DMS153 treated with DMSO at 0.1 percent for 48 hours (cell line): ENCODE results near the gene CALML6.

Experiments
- DNase-seq: peaks from one replicate; lab custom pipeline; 2025; ENCODE audit not compliant: unreplicated experiment; lab: John Stamatoyannopoulos, UW

Gene CALML6

GRCh38 chr1:1910033-1910465 lies 5.0 kb upstream of the CALML6 start:
- no peak for DNase-seq

- no peak for DNase-seq
Measured at GRCh38 chr1:1910651-1911331, 4.3 kb upstream of the CALML6 start.

- no peak for DNase-seq
Measured at GRCh38 chr1:1911350-1912041, 3.6 kb upstream of the CALML6 start.

GRCh38 chr1:1914101-1914970 lies 724 bp upstream of the CALML6 start:
- no peak for DNase-seq

GRCh38 chr1:1915911-1916840 lies 1.1 kb downstream of the CALML6 start:
- no peak for DNase-seq

GRCh38 chr1:1916851-1917251 lies 1.8 kb downstream of the CALML6 start:
- no peak for DNase-seq

- DNase-seq = no peak
Measured at GRCh38 chr1:1917304-1917976, 2.4 kb downstream of the CALML6 start.

- DNase-seq = no peak
Measured at GRCh38 chr1:1917995-1918900, 3.2 kb downstream of the CALML6 start.

- no peak for DNase-seq
Measured at GRCh38 chr1:1918901-1919303, 3.8 kb downstream of the CALML6 start, which contains the start of gene TMEM52. TMEM52 (minus strand) TSS chr1:1919279; CDS start chr1:1919265, 14 bp downstream.

- peak; percentile 100 for DNase-seq
Measured at GRCh38 chr1:1919304-1920056, 4.4 kb downstream of the CALML6 start.

- DNase-seq = no peak
Measured at GRCh38 chr1:1920057-1920607, 5.1 kb downstream of the CALML6 start.

- DNase-seq = no peak
Measured at GRCh38 chr1:1920608-1921458, 5.8 kb downstream of the CALML6 start.

GRCh38 chr1:1921459-1921862 lies 6.4 kb downstream of the CALML6 start:
- no peak for DNase-seq

- DNase-seq = no peak
Measured at GRCh38 chr1:1921901-1922701, 7.0 kb downstream of the CALML6 start.

- DNase-seq = no peak
Measured at GRCh38 chr1:1922702-1922955, 7.6 kb downstream of the CALML6 start.
